Embryonic facial prominence (tissue), 1 donor: ENCODE data around the gene DRGX.

Source experiments
- DNase-seq: peaks from one replicate; pipeline ENCODE4 v3.0.0-alpha.2; 2016; ENCODE audit errors: extremely low spot score

DRGX gene

DNA sequence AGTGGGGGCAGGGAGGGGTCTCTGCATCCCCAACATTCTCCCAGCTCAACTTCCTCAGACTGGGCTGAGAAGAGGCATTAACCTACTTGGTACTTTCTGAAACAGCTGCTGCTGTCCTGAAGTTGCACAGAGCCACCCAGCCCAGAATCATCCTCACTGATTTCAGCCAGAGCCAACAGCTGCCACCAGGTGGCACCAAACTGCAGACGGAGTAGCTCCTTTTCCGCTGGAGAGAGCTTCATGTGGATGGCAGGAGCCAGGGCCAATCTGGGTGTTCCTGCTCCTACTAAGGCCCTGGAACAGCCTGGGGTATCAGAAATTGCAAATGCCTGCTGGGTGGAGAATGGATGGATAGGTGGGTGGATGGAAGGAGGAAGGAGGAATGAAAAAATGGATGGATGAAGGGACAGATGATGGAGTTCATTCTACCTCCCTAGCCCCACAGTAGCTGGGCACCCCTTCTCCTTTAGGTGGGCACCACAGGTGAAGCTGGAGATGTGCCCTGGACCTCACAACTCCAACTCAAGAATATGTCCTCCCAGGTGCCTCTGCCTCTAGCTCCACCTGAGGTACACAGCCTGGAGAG is 11.8 kb upstream of the DRGX start:
- DNase-seq, result no peak

DNA sequence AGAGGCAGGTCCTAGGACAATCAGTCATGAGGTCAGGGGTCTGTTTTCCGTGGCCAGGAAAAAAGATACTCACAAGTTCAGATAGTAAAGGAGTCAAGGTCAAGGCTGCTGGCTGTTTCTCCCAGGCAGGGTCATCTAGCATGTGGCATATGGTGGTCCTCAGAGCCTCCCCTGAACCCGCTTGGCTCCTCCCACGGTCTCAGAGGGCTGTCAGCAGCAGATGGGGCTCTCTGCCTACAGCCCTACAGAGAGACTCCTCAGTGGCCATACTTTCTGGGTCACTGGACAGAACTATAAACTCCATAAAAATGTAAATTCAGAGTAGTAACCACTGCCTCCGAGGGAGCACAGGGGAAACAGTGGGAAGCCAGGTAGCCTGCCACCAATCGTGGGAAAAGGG is 11.3 kb upstream of the DRGX start:
- DNase-seq, result no peak

DNA sequence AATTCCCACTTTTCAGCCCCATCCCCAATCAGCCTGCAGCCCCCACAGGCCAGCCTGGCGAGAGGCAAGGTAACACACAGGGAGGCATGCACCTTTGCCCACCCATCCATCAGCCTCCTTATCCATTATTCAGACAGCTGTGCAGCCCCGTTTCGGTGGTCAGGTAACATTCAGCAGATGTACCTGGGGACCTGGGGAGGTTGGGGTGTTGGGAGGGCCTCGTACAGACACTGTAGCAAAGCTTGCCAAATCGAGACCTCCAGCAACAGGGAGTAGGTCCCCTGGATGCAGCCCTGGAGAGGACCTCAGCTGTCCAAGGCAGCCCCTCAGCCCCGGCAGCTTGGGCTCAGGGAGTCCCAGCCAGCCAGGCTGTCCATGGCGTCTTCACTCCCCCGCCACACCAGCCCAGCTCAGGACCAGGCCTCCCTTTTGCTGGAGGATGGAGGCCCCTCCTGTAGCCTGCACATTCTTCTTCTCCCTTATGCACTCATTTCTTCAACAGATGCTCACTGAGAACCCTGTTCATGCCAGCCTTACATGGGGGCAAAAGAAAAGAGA is 8.5 kb upstream of the DRGX start:
- no peak for DNase-seq

DNA sequence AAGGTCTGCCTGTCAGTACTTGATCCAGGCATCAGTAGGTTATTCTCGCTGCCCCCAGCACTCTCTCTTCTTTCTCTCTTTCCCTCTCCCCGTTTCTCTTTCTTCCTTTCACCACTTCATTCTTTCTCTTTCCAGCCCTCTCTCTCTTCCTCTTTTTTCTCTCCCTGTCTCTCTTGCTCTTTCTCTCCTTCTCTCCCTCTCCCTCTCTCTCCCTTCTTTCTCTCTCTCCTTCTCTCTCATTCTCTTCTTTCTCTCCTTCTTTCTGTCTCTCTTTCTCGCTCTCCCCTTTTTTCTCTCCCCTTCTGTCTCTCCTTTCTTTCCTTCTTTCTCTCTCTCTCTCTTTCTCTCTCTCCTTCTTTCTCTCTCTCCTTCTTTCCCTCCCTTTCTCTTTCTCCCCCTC is 7.5 kb upstream of the DRGX start:
- no peak for DNase-seq

DNA sequence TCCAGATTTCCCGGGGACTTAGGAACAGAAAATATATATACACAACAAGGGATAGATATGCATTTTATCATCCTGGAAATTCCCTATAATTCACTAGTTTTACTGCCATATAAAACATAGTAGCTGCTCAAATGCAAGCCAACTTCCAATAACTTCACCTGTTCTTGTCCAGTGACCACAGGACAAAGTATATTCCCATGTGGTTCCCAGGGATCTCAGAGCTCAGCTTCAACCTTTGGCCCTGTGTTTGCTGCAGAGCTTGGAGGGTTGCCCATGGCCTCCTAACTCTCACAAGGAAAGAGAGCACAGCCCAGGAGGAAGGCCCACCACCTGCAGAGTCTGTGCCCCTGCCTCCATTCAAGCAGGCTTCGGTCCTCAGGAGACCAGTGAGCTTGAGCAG is 4.5 kb upstream of the DRGX start:
- DNase-seq, result no peak

DNA sequence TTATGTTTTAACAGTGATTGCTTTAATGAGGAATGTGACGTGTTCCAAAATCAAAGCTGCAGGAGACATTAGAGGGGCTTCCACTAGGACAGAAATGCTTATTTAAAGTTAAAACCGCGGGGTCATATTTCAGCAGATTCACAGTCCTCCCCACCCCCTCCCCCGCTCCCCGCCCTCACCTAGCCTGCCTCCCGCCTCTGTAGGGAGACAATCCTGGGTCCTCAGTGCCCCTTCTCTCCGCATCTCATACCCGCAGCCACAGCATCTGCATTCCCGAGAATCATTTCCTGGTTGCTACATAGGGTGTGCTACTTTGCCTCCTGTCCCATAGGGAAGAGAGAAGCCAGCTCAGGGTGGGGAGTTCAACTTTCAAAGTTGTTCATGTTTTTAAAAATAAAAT is 3.1 kb upstream of the DRGX start:
- DNase-seq, result no peak

DNA sequence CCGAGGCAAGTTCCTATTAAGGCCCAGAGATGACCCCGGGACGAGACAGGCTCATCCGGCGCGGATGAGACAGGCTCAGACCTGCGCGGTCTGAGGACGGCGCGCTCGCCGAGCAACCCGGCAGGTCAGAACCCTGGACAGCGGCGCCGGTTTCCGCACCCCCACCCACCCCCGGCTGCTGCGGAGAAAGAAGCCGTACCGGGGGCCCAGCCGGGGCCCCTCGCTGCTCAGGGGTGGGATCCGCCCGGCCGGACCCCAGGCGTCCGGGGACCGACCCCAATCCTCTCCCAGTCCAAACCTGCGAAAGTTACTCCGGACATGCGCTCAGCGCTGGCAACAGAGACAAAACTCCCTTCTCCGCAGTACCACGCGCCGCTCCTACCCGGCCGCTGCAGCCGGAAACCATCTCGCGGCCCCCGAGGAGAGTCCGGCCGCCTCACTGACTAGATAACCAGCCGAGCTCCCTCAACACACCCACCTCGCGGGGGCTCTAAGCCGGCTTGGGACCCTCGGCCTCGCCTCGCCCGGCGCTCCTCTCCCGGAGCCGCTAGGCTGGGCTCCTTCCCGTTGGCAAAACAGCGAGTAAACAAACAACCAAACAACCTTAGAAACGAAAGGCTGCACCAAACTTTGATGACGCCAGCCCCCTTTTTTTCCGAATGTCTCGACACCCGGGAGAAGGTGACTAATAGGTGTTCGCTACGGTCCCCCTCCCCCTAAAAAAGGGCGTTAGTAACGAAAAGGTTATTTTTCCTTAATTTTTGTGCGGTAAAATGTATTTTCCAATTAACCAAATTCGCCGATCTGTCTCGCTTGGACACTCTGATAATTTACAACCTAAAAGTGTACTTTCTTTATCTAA is 2.3 kb upstream of the DRGX start:
- DNase-seq, result no peak

DNA sequence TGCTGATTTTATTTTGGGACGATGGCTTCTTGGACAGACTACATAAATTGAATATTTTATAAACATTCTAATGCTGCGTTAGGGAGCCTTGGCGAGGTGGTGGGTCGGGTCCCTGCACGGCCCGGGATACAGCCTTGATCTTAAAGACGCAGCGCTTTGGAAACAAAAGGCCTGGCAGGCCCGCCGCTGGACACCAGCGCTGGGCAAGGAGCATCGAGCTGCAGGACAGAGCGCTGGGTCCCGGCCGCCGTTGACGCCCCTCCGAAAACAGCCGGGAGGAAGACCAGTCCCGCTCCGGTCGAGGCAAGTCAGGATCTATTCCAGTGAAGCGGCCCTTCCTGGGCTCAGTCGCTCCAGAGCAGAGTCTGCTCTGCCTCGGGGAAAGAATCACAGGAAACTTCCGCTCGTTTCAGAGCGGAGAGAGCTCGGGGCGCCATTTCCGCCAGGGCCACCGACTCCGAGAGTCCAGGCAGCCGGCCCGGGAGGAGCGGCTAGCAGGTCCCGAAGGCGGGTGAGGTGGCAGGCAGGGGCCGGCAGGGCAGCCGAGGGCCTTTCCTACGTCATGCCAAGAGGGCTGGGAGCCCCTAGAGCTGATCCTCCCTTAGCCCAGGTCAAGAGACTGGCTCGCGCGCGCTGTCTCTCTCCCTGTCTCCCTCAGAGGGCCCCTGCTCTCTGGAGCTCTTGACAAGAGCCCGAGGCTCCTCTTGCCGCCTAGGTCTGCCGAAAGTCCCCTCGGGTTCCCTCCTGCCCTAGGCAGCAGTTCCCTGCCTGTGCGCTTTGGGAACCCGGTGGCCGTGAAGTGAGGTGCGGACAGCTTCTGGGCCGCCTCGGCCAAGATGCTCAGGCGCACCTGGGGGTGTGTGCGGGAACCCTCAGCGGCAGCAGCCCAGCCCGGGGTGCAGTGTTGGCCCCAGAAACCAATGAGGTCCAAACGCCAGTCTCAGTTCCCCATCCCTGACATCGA is 1.4 kb upstream of the DRGX start:
- DNase-seq, result no peak

DNA sequence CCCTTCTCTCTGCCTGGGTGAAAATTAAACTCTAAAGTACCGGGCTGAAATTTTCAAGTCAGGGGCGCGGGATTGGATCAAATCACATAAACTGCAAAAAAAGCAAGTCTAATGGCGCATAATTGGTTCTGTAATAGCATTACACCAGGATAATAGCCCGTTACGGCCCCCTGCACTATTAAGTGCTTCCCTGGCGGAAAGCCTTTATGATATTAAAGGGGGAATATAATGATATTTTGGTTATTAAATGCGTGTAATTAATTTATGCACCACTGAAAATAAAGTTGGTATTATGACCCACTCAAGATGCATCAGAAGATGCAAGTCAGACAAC is 744 bp upstream of the DRGX start:
- DNase-seq, result no peak

DNA sequence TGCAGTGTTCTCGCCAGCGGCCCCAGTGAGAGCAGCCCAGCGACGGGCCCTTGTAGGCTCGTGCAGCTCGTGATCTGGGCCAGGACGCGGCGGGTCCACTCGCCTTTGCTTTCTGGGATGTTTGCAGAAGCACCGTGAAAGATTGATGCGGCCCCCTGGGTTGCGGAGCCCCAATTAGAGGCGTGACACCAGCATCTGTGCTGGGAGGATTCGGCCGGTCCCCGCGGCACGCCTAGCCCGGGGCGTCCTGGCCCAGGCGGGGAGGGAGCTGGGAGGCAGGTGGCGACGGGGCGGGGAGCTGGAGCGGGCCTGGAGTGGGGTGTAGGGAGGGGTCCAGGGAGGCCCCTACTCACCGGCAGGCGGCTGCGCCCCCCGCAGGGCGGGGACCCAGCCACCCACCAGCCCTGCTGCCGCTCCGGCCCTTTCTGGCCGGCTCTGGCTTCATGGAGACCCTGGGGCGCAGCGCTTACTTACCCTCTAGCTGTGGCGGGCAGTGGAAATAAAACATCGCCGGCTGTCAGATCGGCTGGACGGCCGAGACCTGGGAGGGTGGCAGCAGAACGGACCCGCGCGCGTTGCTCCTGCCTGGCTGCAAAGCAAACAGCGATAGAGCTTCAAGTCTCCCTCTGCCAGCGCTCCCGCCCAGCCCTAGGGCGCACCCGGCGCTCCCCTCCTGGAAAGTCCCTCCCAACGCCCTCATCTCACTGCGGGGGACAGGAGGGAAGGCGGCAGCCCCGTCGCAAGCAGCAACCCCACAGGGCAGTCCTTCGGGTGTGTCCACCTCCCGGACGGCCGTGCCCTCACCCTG is 752 bp downstream of the DRGX start:
- no peak for DNase-seq

DNA sequence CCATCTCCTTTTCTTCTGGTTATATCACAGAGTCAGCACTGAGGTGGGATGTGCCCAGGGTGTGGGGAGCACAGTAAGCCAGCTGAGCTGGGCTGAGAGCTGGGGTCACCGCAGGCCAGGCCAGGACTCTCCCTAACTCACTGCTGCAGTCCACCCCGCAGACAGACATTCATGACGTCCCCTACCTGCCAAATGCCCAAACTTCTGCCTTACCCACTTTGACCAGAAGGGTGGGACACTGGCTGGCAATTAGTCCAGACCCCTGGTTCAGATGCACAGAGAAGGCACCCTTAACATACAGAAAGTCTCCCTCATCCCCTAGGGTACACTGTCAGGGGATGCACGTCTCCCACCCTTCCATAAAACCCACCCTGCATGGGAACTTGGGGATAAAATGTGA is 2.1 kb downstream of the DRGX start:
- DNase-seq, result no peak

DNA sequence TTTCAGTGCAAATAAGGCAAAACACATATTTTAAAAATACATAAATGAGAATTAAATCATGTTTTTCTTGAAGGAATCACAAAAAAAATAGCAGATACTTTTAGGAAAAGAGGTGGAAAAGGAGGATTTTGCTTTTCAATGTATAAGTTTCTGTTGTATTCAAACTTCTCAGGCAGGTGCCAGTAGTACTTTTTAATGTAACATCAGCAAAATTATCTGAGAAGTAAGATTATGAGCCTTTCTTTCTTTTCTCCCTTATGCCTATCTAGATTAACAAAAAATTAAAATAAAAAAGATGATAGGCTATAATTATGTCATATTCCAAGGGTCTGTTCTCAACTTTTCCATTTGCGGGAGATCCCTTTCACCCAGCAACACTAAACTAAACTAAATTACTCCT is 2.6 kb downstream of the DRGX start:
- DNase-seq, result no peak

DNA sequence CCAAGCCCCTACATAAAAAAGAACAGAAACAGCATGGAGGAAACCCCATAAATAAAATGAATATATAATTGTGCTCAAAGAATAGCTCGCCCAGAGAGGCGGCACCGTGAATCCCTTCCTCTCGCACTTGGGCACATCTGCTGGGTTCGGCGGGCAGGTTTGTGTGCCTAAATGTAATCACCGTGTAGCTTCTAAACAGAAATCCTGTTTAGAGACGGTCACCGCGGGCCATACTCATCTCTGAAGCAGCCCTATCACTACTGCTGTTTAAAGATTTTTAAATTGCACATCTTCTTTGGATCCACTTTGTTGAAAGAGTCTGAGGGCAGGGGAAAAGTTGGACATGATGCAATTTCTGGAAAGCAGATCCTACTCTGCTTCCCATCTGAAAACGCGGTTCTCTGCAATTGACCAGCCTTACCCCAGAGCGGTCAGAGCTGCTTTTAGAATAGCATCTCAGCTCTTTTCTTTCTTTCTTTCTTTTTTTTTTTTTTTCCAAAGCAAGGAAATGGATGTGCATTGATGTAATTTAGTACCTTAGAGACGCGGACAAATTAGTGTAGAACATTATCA is 6.4 kb downstream of the DRGX start:
- no peak for DNase-seq

DNA sequence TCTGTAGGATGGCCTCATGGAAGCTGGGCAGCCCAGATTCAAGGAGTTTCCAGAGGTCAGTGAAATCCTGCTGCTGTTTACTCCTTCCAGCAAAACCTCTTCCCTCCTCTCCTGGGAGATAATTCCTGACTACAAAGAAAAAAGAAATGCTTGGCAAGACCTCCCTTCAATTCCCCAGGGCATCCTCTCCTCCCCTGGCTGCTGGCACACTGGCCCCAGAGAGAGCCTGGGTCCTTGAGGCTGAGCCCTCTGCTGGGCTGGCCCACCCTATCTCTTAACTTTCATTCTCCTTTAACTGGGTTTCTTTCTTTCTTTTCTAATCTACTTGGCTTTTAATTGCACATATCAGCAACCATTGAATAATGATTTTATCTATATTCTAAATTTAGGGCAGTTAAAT is 7.7 kb downstream of the DRGX start:
- no peak for DNase-seq

DNA sequence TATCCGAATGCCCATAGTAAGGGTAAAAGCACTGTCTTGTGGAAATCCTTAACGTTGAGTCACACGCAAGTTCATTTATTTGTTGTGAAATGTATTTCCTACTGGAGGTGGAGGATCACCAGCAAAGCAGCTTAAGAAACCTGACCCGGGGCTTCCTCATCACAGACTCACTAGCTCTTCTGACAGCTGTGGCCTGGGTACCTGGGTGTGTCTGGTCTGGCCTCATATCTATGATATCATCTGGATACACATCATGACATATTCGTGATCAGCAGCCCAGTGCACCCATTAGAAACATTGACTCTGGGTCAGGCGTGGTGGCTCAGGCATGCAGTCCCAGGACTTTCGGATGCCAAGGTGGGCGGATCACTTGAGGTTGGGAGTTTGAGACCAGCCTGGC is 8.8 kb downstream of the DRGX start:
- DNase-seq, result no peak

DNA sequence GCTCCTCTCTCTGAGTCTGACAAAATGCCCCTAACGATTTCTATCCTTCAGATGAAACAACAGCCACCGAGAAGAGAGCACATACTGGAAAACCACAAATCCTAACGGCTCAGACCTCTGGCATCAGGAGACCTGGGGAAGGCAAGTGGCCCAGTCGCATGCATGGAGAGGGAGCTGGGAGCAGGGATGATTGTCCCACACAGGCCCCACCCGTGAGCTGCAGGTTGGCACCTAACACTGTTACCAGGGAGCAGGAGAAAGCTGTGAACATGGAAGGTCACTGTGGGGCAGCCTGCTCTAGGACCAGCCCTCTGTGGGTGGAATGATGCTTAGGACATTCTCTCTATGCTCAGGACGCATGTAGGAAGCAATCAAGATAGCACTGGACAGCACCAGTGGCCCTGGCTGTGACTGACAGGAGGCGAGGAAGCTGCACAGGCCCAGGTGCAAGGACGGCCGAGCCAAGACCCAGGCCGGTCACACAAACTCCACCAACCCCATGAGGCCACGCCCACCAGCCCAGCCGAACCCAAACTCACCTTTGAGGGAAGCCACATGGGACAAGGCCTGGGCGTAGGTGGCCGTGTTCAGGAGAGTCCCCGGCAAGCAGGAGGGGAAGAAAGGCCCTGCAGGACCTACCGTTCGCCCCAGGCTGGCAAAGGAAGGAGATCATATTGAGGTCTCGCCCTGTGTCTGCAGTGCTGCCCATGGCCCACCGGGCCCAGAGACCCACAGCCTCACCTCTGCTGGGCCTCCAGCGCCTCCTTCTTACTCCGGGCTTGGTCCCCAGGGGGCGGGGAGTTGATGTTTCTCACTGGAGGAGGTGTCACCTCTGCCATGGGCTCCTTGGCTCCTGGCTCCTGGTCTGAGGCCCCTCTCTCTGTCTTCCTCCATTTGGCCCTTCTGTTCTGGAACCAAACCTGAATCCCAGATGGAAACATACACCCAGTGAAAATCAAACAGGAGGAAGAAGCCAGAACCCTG is 9.7 kb downstream of the DRGX start:
- DNase-seq, result no peak

DNA sequence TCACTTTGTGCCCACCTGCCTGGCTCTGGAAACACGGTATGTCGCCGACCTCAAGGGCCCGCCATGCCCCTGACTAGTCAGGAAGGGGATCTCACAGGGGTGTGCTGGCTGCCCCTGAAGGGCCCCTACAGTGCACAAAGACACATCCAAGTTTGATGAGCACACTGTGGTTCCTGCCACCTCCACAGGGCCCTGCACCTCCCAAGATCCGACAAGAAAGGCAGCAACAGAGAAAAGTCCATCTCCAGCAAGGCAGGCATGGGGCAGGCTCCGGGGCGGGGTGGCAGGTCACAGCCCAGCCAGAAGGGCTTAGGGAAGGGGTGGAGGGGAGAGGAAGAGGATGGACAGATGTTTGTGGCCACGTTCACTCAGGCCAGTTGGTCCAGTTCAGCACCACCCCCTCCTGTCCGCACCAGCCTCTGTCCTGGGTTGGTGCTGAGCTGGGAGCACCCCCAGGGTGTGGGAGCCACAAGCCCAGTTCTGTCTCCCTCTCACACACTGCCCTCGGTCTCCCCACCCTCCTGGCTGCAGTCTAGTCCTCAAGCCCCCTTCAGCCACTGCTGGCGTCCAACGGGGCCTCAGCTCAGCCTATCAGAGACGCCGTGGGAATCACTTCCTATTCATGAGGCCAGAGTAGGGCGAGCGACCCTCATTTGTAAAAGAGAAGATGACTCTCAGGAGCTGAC is 11.5 kb downstream of the DRGX start:
- no peak for DNase-seq

DNA sequence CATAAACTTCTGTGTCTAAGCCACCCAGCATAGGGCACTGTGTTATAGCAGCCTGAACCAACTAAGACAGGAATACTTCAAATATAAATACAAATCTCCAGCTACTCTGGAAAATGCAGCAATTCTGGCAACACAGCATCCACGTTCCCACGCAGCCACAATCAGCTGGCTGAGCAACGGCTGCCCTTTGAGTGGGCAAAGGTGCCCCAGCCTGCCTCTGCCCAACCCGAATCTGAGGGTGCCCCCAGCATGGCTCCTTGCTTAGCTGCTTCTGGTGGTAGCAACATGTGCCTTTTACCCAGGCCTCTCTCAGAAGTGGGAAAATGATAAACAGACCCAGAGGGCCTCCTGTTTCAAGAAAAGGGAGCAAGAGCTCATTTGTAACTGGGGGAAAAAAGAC is 12.0 kb downstream of the DRGX start:
- no peak for DNase-seq

DNA sequence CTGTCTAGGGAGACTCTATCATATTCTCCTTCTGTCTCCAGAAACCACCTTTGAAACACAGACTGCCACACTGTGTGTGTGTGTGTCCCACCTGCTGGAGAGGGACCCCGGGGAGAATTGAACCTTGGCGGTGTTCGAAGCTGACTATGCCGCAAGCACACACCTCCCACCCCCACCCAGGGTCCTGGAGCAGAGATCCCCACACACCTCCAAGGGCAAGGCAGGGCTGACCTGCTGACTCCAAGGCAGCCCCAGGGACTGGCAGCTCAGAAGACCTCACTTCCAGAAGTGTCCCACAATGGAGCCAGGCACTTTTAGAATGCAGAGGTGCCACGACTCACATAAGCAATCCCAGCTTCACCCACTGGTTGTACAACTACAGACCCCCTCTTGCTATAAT is 13.1 kb downstream of the DRGX start:
- no peak for DNase-seq
